Upper lobe of right lung (tissue), 1 donor: ENCODE measurements around the gene SMIM22. TPM values are rescaled to one million over a fixed set of nuclear protein-coding genes. Genes with fewer than 3 reads are reported as not detected.

ENCODE experiments used
- ATAC-seq: fragments of 200-7000 bp; cut with Tn5 transposase; one replicate; pipeline ENCODE4 v1.9.1; 2020; ENCODE audit warnings: mild to moderate bottlenecking, moderate library complexity
- DNase-seq: peaks from one replicate; pipeline ENCODE4 v3.0.0-alpha.2; 2020
- H3K27ac ChIP-seq: fragments of 200-600 bp; one replicate; pipeline ENCODE4 v1.8.0; 2022
- H3K27me3 ChIP-seq: fragments of 200-600 bp; one replicate; pipeline ENCODE4 v1.8.0; 2022; ENCODE audit warnings: mild to moderate bottlenecking
- H3K36me3 ChIP-seq: fragments of 200-600 bp; one replicate; pipeline ENCODE4 v1.8.0; 2022
- H3K4me1 ChIP-seq: fragments of 200-600 bp; one replicate; pipeline ENCODE4 v1.8.0; 2022
- H3K4me3 ChIP-seq: fragments of 200-600 bp; one replicate; pipeline ENCODE4 v1.8.0; 2022; ENCODE audit warnings: mild to moderate bottlenecking
- H3K9me3 ChIP-seq: fragments of 200-600 bp; one replicate; pipeline ENCODE4 v1.8.0; 2022
- CTCF ChIP-seq: fragments of 200-600 bp; IDR thresholded peaks from one replicate; pipeline ENCODE4 v1.8.0; 2022; ENCODE audit warnings: antibody characterized with exemption
- intact Hi-C: fragments of 100-400 bp; cut with DNase I; formaldehyde crosslinking; loops from one replicate; pipeline ENCODE4 v1.11.0; 2022
- total RNA-seq: library from RNA; stranded (reverse); fragmentation: NEBNext Ultra II Directional; extraction: Animal tissue kit (Norgen Biotek cat#: 25700); gene quantifications from one replicate; pipeline ENCODE4 v1.2.1, GENCODE V29; 2021
- donor health status: DM: no; HTN: yes; CAD: no; lungs with severe emphysema.

SMIM22 gene
- total RNA-seq, 1 donor from 2014 or later, result 23.3 TPM

- peak; percentile 30 for TF ChIP-seq CTCF
- peaks cover 39% of the 10 kb centered on the region for H3K36me3 ChIP-seq
- peak; percentile 97 for DNase-seq
- peak overlapping the region; percentile 80 for H3K27ac ChIP-seq
- intact Hi-C loops, result no loop called here
- H3K4me3 ChIP-seq, result peak overlapping the region; percentile 85
- H3K4me1 ChIP-seq, result peaks cover 19% of the 10 kb centered on the region
- peak; percentile 94 for ATAC-seq
- H3K27me3 ChIP-seq, result no peaks in the 10 kb centered on the region
- no peaks in the 10 kb centered on the region for H3K9me3 ChIP-seq
These were observed 7.6 kb downstream of the SMIM22 start for GRCh38 chr16:4802659-4803287.

GRCh38 chr16:4803401-4803844 is 8.3 kb downstream of the SMIM22 start:
- DNase-seq (no peak), ATAC-seq (no peak)
- Histone ChIP-seq H3K4me1 (peaks cover 19% of the 10 kb centered on the region), H3K36me3 (peaks cover 41% of the 10 kb centered on the region), H3K4me3 (peak overlapping the region; percentile 85), H3K9me3 (no peaks in the 10 kb centered on the region), H3K27ac (peak overlapping the region; percentile 80), H3K27me3 (no peaks in the 10 kb centered on the region)
- intact Hi-C loops, result no loop called here
- no peak for TF ChIP-seq CTCF

- no peaks in the 10 kb centered on the region for H3K27me3 ChIP-seq
- no peak for TF ChIP-seq CTCF
- intact Hi-C loops, result no loop called here
- peaks cover 48% of the 10 kb centered on the region for H3K36me3 ChIP-seq
- DNase-seq (no peak), ATAC-seq (no peak)
- H3K9me3 ChIP-seq, result no peaks in the 10 kb centered on the region
- H3K4me3 ChIP-seq, result no peak overlapping the region
- peaks cover 19% of the 10 kb centered on the region for H3K4me1 ChIP-seq
- no peak overlapping the region for H3K27ac ChIP-seq
These were observed 9.0 kb downstream of the SMIM22 start for GRCh38 chr16:4803898-4804762.

- Histone ChIP-seq H3K27me3 (no peaks in the 10 kb centered on the region), H3K4me3 (no peak overlapping the region), H3K36me3 (peaks cover 59% of the 10 kb centered on the region), H3K27ac (no peak overlapping the region), H3K4me1 (peaks cover 19% of the 10 kb centered on the region), H3K9me3 (no peaks in the 10 kb centered on the region)
- DNase-seq, result no peak
- intact Hi-C loops, result no loop called here
- ATAC-seq, result no peak
- no peak for TF ChIP-seq CTCF
These were observed 10.1 kb downstream of the SMIM22 start for GRCh38 chr16:4805231-4805630.

GRCh38 chr16:4806280-4806679 is 11.1 kb downstream of the SMIM22 start:
- Histone ChIP-seq H3K9me3 (no peaks in the 10 kb centered on the region), H3K4me3 (no peak overlapping the region), H3K27me3 (no peaks in the 10 kb centered on the region), H3K36me3 (peaks cover 68% of the 10 kb centered on the region), H3K4me1 (peaks cover 10% of the 10 kb centered on the region), H3K27ac (no peak overlapping the region)
- no peak for TF ChIP-seq CTCF
- DNase-seq (no peak), ATAC-seq (no peak)
- intact Hi-C loops, result no loop called here
